Measurements from ENCODE around the gene EDARADD. TPM values are rescaled to one million over a fixed set of nuclear protein-coding genes. Genes with fewer than 3 reads are reported as not detected.
"Not testable (repeated sequence)": the region's sequence is repeated elsewhere in the genome, so short reads cannot be mapped to it uniquely, and the experiment has no call there.

The EDARADD gene
- total RNA-seq, 1 donor from 2014 or later: 0.59 TPM

DNA sequence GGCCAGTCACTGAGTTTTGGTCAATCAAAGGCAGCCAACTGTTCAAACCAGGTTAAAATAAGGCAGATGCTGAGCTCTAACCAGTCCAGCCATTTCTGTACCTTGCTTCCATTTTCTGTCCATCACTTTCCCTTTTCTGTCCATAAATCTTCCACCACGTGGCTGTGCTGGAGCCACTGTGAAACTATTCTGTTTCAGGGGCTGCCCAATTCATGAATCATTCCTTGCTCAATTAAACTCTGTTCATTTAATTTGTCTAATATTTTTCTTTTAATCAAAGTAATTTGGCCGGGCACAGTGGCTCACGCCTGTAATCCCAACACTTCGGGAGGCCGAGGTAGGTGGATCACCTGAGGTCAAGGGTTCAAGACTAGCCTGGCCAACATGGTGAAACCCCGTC is 107.0 kb downstream of the EDARADD start:
- Mint-ChIP-seq H3K27me3 (ENCODE audit: unreplicated experiment) (no peaks in the 10 kb centered on the region), H3K4me3 (ENCODE audit: unreplicated experiment) (no peak overlapping the region), H3K36me3 (ENCODE audit: unreplicated experiment) (no peaks in the 10 kb centered on the region), H3K27ac (ENCODE audit: unreplicated experiment) (no peak overlapping the region), H3K9me3 (ENCODE audit: unreplicated experiment) (no peaks in the 10 kb centered on the region), H3K4me1 (ENCODE audit: unreplicated experiment) (peaks cover 20% of the 10 kb centered on the region)
- TF ChIP-seq CTCF (IDR thresholded peaks at IDR 0.05): no peak
- no peak for DNase-seq (ENCODE audit: extremely low spot score, unreplicated experiment)

DNA sequence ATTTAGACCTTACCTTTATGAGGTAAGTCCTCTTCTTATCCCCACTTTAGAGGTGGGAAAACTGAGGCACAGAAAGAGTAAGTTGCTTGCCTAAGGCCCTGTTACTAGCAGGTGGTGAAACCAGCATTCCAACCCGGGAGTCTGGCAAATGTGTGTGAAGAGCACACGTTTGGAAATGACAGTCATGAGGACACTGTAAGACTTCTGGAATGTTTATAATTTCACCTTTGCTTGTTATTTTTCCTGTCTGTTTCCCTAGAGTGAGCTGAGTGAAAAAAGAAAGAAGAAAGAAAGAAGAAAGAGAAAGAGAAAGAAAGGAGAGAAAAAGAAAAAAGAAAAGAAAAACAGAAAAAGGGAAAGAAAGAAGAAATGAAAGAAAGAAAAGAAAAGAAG is 108.5 kb downstream of the EDARADD start:
- H3K9me3 Mint-ChIP-seq (ENCODE audit: unreplicated experiment): no peaks in the 10 kb centered on the region
- peak overlapping the region; percentile 77 for H3K27ac Mint-ChIP-seq (ENCODE audit: unreplicated experiment)
- peak overlapping the region; percentile 59 for H3K4me3 Mint-ChIP-seq (ENCODE audit: unreplicated experiment)
- no peaks in the 10 kb centered on the region for H3K36me3 Mint-ChIP-seq (ENCODE audit: unreplicated experiment)
- no peak for DNase-seq (ENCODE audit: extremely low spot score, unreplicated experiment)
- H3K27me3 Mint-ChIP-seq (ENCODE audit: unreplicated experiment): no peaks in the 10 kb centered on the region
- H3K4me1 Mint-ChIP-seq (ENCODE audit: unreplicated experiment): peaks cover 31% of the 10 kb centered on the region
- no peak for TF ChIP-seq CTCF (IDR thresholded peaks at IDR 0.05)

GRCh38 chr1:236502972-236503639 is 109.0 kb downstream of the EDARADD start:
- H3K27me3 Mint-ChIP-seq (ENCODE audit: unreplicated experiment): no peaks in the 10 kb centered on the region
- peaks cover 34% of the 10 kb centered on the region for H3K4me1 Mint-ChIP-seq (ENCODE audit: unreplicated experiment)
- no peak for DNase-seq (ENCODE audit: extremely low spot score, unreplicated experiment)
- no peak for TF ChIP-seq CTCF (IDR thresholded peaks at IDR 0.05)
- peak overlapping the region; percentile 77 for H3K27ac Mint-ChIP-seq (ENCODE audit: unreplicated experiment)
- no peaks in the 10 kb centered on the region for H3K9me3 Mint-ChIP-seq (ENCODE audit: unreplicated experiment)
- peak overlapping the region; percentile 59 for H3K4me3 Mint-ChIP-seq (ENCODE audit: unreplicated experiment)
- no peaks in the 10 kb centered on the region for H3K36me3 Mint-ChIP-seq (ENCODE audit: unreplicated experiment)

DNA sequence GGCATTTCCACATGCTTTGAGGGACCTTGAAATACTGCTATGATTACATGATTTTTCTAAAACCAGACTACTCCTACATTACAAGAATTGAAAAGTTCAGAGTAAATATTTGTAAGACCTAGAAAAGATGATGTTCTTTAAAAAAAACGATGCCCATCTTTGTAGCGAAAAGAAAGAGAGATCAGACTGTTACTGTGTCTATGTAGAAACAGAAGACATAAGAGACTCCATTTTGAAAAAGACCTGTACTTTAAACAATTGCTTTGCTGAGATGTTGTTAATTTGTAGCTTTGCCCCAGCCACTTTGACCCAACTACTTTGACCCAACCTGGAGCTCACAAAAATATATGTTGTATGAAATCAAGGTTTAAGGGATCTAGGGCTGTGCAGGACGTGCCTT is 110.3 kb downstream of the EDARADD start:
- H3K27ac Mint-ChIP-seq (ENCODE audit: unreplicated experiment); H3K9me3 Mint-ChIP-seq (ENCODE audit: unreplicated experiment); DNase-seq (ENCODE audit: extremely low spot score, unreplicated experiment); H3K36me3 Mint-ChIP-seq (ENCODE audit: unreplicated experiment); H3K4me3 Mint-ChIP-seq (ENCODE audit: unreplicated experiment); H3K27me3 Mint-ChIP-seq (ENCODE audit: unreplicated experiment): not testable (repeated sequence)
- H3K4me1 Mint-ChIP-seq (ENCODE audit: unreplicated experiment): peaks cover 34% of the 10 kb centered on the region

DNA sequence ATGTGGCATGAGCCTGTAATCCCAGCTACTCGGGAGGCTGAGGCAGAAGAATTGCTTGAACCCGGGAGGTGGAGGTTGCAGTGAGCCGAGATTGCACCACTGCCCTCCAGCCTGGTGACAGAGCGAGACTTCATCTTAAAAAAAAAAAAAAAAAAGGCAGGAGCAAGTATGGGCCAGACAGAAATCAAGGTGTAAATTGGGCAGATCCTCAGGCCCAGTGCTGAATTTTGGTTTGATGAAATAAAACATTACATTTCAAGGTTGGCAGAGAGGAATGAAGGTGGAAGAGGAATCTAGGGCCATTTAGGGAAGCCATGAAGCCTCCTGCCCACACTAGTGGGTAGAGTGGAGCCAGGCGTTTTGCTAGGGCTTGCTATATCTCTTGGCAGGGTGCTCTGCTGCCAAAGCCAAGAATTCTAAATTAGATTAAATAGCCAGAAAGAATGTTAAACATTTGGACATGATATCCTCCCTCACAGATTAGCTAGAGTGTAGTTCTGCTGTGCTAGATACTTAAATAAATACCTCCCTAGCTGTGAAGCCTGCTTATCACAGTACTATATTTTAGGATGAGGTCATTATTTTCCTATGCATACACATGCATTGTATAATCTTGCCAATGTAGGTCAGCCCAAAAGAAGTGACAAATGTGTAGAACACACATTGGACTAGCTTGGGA is 113.1 kb downstream of the EDARADD start:
- TF ChIP-seq CTCF (IDR thresholded peaks at IDR 0.05): no peak
- Mint-ChIP-seq H3K36me3 (ENCODE audit: unreplicated experiment) (no peaks in the 10 kb centered on the region), H3K4me1 (ENCODE audit: unreplicated experiment) (peaks cover 32% of the 10 kb centered on the region), H3K9me3 (ENCODE audit: unreplicated experiment) (no peaks in the 10 kb centered on the region), H3K27me3 (ENCODE audit: unreplicated experiment) (no peaks in the 10 kb centered on the region), H3K27ac (ENCODE audit: unreplicated experiment) (peak overlapping the region; percentile 74), H3K4me3 (ENCODE audit: unreplicated experiment) (no peak overlapping the region)
- no peak for DNase-seq (ENCODE audit: extremely low spot score, unreplicated experiment)

All from osteocyte (in vitro differentiated cells).